GM12874 (cell line): ENCODE results near the gene ARHGAP40.

Experiments used
- CTCF ChIP-seq: IDR thresholded peaks from 2 replicates; pipeline ENCODE4 v1.5.1; 2011; ENCODE audit warnings: low read depth, mild to moderate bottlenecking, control low read depth, low read length, moderate library complexity; ENCODE audit not compliant: insufficient read depth

ARHGAP40 gene

GRCh38 chr20:38650010-38650409, 48.4 kb downstream of the ARHGAP40 start:
- no peak for TF ChIP-seq CTCF

GRCh38 chr20:38651154-38651553, 49.5 kb downstream of the ARHGAP40 start:
- no peak for TF ChIP-seq CTCF

GRCh38 chr20:38651562-38651961, 50.0 kb downstream of the ARHGAP40 start:
- no peak for TF ChIP-seq CTCF

GRCh38 chr20:38652995-38653394, 51.4 kb downstream of the ARHGAP40 start:
- no peak for TF ChIP-seq CTCF

- no peak for TF ChIP-seq CTCF
These were observed 55.8 kb downstream of the ARHGAP40 start for GRCh38 chr20:38657390-38657789.

- peak; percentile 79 for TF ChIP-seq CTCF
These were observed 57.4 kb downstream of the ARHGAP40 start for GRCh38 chr20:38658879-38659596.

GRCh38 chr20:38659597-38659880, 57.9 kb downstream of the ARHGAP40 start:
- TF ChIP-seq CTCF = no peak

GRCh38 chr20:38660429-38660828, 58.8 kb downstream of the ARHGAP40 start:
- no peak for TF ChIP-seq CTCF
